Muscle of back (tissue), 11 donors: ENCODE measurements around the gene CACFD1. TPM values are rescaled to one million over a fixed set of nuclear protein-coding genes. Genes with fewer than 3 reads are reported as not detected.

Experiments used
- DNase-seq, 3 donors: peaks; one replicate each; pipeline versions ENCODE4 v3.0.0 to v3.0.0-alpha.2; 2013
- polyA plus RNA-seq, 10 donors: library from polyadenylated mRNA; unstranded; fragments of 120-200 nt; gene quantifications; one replicate each; pipeline ENCODE4 v1.2.1, GENCODE V29; 2013; ENCODE audit not compliant: insufficient read length in 10 of 10

The CACFD1 gene
- polyA plus RNA-seq, 10 donors: 10.5 to 17.7 (median 13.8) TPM

- DNase-seq: peak in 1 of 3 donors; percentile 75
These were observed 54.9 kb downstream of the CACFD1 start for GRCh38 chr9:133514460-133515239.

GRCh38 chr9:133515240-133515610 is 55.4 kb downstream of the CACFD1 start:
- DNase-seq: no peak

DNA sequence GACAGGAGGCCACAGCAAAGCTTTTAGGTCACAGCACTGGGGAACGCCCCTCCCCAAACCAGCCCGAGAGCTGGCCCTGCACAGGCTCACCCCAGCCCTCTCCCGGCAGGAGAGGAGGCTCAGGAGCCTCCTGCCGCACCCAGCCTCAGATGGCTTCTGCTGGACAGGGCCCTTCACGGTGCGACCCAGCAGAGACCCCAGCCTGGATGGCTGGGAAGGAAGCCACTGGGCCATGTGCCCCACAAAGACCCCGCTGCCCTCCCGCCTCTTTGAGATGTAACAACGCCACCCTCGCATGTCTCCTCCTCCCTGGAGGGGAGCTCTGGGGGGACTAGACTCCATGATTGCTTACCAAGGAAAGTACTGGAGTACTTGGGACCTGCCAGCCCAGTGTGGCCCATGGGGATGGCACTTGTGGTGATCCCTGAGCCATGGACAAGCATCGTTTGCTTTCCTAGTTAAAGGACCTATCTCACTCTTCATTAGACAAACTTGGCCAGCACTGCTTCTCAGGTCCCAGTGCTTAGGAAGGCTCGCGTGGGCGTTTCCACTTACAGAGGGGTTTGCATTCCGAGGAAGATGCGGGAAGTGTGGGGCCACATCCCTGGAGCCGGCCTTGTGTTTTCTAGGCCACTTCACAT is 56.0 kb downstream of the CACFD1 start:
- no peak for DNase-seq

GRCh38 chr9:133516256-133516960 is 56.6 kb downstream of the CACFD1 start:
- no peak for DNase-seq

DNA sequence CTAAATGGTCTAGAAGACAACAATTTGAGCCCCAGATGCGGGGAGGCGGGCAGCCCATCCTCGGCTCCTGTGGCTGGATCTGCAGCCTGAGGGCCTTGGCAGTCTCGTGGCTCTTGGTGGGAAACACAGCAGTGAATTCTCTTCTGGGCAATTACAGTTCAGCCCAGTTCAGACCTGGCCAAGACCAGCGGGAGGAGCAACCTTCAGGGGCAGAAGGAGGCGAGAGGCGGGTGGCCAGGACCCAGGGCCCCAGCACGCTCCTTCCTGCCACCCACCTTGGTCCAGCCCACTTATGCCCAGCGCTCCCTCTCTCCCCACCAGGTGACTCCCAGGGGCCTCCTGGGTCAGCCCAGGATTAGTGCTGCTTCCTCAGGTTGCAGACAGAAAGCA is 57.2 kb downstream of the CACFD1 start:
- DNase-seq: no peak

DNA sequence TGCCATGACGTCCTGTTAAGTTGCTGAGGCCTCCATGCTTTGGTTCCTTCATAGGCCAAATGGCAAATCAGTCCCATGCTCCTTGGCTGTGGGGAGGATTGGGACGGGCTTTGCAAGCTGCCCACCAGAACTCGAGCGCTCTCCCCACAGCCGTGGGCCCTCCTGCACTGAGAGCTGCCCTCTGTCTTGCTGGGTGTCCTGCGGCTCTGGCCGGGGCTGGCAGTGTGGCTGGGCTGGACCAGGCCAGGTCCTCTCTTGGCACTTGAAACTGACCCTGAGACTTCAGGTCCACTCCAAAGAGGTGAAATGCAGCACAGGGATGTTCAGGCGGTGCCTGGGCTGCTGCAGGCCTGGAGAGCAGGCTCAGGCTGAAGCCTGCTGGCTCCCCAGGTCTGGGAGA is 57.9 kb downstream of the CACFD1 start:
- DNase-seq: no peak

DNA sequence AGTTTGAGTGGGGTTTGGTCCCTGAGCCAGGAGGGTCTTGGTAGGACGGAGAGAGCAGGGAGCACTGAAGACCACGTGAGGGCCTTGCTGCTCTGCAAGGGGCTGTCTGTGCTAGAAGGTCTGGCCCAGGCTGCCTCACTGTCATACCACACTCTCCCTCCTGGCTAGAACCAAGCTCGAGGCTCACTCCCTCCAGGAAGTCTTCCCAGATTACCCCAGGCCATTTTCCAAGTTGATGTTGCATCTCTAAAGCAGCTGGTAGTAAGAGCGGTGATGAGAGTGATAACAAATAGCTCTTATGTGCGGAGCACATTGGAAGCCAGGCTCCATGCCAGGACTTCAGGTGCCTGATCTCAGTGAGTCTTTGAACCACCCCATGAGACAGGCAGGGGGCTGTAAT is 58.4 kb downstream of the CACFD1 start:
- DNase-seq: no peak

DNA sequence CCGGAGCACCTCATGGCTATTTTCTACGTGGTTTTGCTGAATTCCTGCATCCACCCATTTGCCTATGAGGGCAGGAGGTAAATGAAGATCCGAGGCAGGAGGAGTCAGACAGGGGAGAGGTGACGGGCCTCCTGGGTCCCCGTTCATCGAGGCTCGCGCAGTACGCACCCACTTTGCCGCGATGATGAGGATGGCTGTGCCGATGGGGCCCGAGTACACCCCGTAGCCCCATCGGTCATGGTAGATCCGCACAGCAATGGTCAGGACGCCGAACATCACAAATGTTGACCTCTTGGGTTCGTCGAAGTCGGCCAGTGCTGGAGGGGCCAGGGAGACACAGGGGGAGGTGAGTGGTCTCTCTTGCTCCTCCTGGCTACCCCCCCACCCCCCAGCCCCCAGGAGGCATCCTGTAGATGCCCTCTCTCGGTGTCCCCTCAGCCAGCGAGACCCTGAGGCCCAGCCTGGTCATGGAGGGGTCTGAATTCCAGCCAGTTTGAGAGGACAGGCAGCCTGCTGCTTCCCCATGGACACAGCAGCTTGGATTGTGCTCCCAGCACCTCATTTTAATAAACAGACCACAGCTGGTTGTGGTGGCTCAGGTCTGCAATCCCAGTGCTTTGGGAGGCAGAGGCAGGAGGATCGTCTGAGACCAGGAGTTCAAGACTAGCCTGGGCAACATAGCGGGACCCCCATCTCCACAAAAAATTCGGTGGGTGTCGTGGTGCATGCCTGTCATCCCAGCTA is 59.1 kb downstream of the CACFD1 start:
- DNase-seq: no peak

DNA sequence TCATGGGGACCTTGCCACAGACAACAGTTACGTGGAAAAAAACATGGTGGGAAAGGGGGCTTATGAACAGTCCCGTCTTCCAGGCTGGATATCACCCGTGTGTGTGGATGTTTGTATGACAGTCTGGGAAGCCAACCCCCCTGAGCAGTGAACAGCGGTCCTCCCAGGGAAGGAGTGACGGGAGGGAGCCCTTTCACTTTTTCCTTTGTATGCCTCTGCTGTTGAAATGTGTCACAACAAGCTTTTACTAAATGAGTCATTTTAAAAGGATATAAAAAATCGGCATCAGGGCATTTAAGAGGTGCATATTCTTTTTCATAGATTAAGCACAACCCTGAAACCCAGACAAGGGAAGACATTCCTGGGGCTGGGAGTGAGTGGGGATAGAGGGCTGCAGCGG is 59.9 kb downstream of the CACFD1 start:
- no peak for DNase-seq

GRCh38 chr9:133520121-133520835 is 60.5 kb downstream of the CACFD1 start:
- DNase-seq: no peak

Other genes starting within 250 kb of the CACFD1 start
- 1 to 10 TPM in 8 of 10 donors, under 1 TPM in 2; 0.31 to 4.5 (median 1.9) TPM for gene ABO, start 184.8 kb upstream of the CACFD1 start, polyA plus RNA-seq
- gene SURF6, start 123.8 kb upstream of the CACFD1 start, polyA plus RNA-seq: 10 to 100 TPM; 15.9 to 25.7 (median 19.3) TPM
- 10 to 100 TPM; 18.3 to 24.6 (median 21.5) TPM for gene MED22, start 111.8 kb upstream of the CACFD1 start, polyA plus RNA-seq
- gene RPL7A, start 111.8 kb upstream of the CACFD1 start, polyA plus RNA-seq: 1,000 to 10,000 TPM; 1,848 to 2,831 (median 2,454) TPM
- gene SURF1, start 103.5 kb upstream of the CACFD1 start, polyA plus RNA-seq: 10 to 100 TPM; 22.7 to 37.5 (median 29.5) TPM
- 10 to 100 TPM in 7 of 10 donors, 1 to 10 TPM in 3; 7.5 to 15.1 (median 12.1) TPM for gene SURF2, start 103.4 kb upstream of the CACFD1 start, polyA plus RNA-seq
- gene SURF4, start 83.9 kb upstream of the CACFD1 start, polyA plus RNA-seq: 100 to 1,000 TPM in 8 of 10 donors, 10 to 100 TPM in 2; 93.7 to 145 (median 104) TPM
- 1 to 10 TPM in 7 of 10 donors, under 1 TPM in 3; 0.87 to 2.1 (median 1.6) TPM for gene STKLD1, start 83.6 kb upstream of the CACFD1 start, polyA plus RNA-seq
- 10 to 100 TPM; 27.8 to 35.3 (median 32.1) TPM for gene REXO4, start 42.0 kb upstream of the CACFD1 start, polyA plus RNA-seq
- gene ADAMTS13, start 37.6 kb upstream of the CACFD1 start, polyA plus RNA-seq: 1 to 10 TPM; 3.8 to 8.6 (median 5.9) TPM
- gene SLC2A6, start 19.1 kb downstream of the CACFD1 start, polyA plus RNA-seq: 1 to 10 TPM in 5 of 10 donors, under 1 TPM in 5; 0.76 to 1.5 (median 1.00) TPM
- gene MYMK, start 65.0 kb downstream of the CACFD1 start, polyA plus RNA-seq: 10 to 100 TPM; 39.8 to 75.9 (median 49.5) TPM
- 1 to 10 TPM; 1.7 to 6.9 (median 3.5) TPM for gene ADAMTSL2, start 74.7 kb downstream of the CACFD1 start, polyA plus RNA-seq
- under 1 TPM in 2 of 10 donors, not detected in 8; 0.25 to 0.31 TPM for gene FAM163B, start 149.4 kb downstream of the CACFD1 start, polyA plus RNA-seq
- gene DBH, start 176.4 kb downstream of the CACFD1 start, polyA plus RNA-seq: under 1 TPM; 0.42 to 0.96 (median 0.63) TPM